Measurements from ENCODE around the gene ERBB3. TPM values are rescaled to one million over a fixed set of nuclear protein-coding genes. Genes with fewer than 3 reads are reported as not detected.

ERBB3 gene
- total and polyA plus RNA-seq, 2 experiments from 2014 or later = 56.1 to 104 TPM

- Histone ChIP-seq H3K4me1 (ENCODE audit: insufficient read depth) (peaks cover 27% of the 10 kb centered on the region), H2AFZ (no peak overlapping the region), H3K27me3 (no peaks in the 10 kb centered on the region), H3K4me2 (no peak overlapping the region), H3K9me2 (replicated peaks; ENCODE audit: insufficient read depth) (no peaks in the 10 kb centered on the region), H4K20me1 (ENCODE audit: insufficient read depth, poor library complexity, severe bottlenecking) (no peaks in the 10 kb centered on the region), H3K79me2 (peaks cover 19% of the 10 kb centered on the region), H3K9me3 (ENCODE audit: low read depth) (no peaks in the 10 kb centered on the region), H3K36me3 (replicated peaks; ENCODE audit: insufficient read depth, low read depth) (no peaks in the 10 kb centered on the region), H3K27ac (no peak overlapping the region), H3K4me3 (no peak overlapping the region)
- no peak for DNase-seq (ENCODE audit: low spot score)
- WGBS (ENCODE audit: low lambda C conversion rate, missing lambda C conversion rate) = 73% methylated on average over 3 of the region's 3 CpGs
- TF ChIP-seq CTCF (IDR thresholded peaks at IDR 0.05; ENCODE audit: poor library complexity) (no peak), EZH2 (IDR thresholded peaks at IDR 0.05; ENCODE audit: borderline replicate concordance) (no peak), EZH2phosphoT487 (IDR thresholded peaks at IDR 0.05; ENCODE audit: low read depth, severe bottlenecking, unreplicated experiment) (no peak)
Observed at GRCh38 chr12:56150563-56150962, 70.6 kb downstream of the ERBB3 start.

- no peaks in the 10 kb centered on the region for H3K36me3 ChIP-seq (replicated peaks; ENCODE audit: insufficient read depth, low read depth)
- H3K27ac ChIP-seq = peak overlapping the region; percentile 95
- H3K79me2 ChIP-seq = peaks cover 19% of the 10 kb centered on the region
- H3K27me3 ChIP-seq = no peaks in the 10 kb centered on the region
- peak overlapping the region; percentile 76 for H3K4me3 ChIP-seq
- H3K4me1 ChIP-seq (ENCODE audit: insufficient read depth) = peaks cover 20% of the 10 kb centered on the region
- DNase-seq (ENCODE audit: low spot score) = peak; percentile 82
- TF ChIP-seq CTCF (IDR thresholded peaks at IDR 0.05; ENCODE audit: poor library complexity) (peak; percentile 32), EZH2 (IDR thresholded peaks at IDR 0.05; ENCODE audit: borderline replicate concordance) (no peak)
- H3K9me3 ChIP-seq (ENCODE audit: low read depth) = no peaks in the 10 kb centered on the region
- peak overlapping the region; percentile 82 for H2AFZ ChIP-seq
- peak overlapping the region; percentile 91 for H3K4me2 ChIP-seq
- no peaks in the 10 kb centered on the region for H4K20me1 ChIP-seq (ENCODE audit: insufficient read depth, poor library complexity, severe bottlenecking)
- no peaks in the 10 kb centered on the region for H3K9me2 ChIP-seq (replicated peaks; ENCODE audit: insufficient read depth)
- 10% methylated on average over 12 of the region's 12 CpGs for WGBS (ENCODE audit: low lambda C conversion rate, missing lambda C conversion rate)
Observed at GRCh38 chr12:56151672-56152131, 71.7 kb downstream of the ERBB3 start.

GRCh38 chr12:56152132-56152755 is 72.3 kb downstream of the ERBB3 start, which contains the start of gene MYL6B:
MYL6B (plus strand) TSS chr12:56152587; CDS start chr12:56153919, 1,332 bp downstream.
- Histone ChIP-seq H3K27me3 (no peaks in the 10 kb centered on the region), H3K4me2 (peak within 1 kb of the TSS; percentile 91), H3K4me3 (peak within 1 kb of the TSS; percentile 76), H3K79me2 (peaks cover 19% of the 10 kb centered on the region), H3K4me1 (ENCODE audit: insufficient read depth) (peaks cover 20% of the 10 kb centered on the region), H4K20me1 (ENCODE audit: insufficient read depth, poor library complexity, severe bottlenecking) (no peaks in the 10 kb centered on the region), H3K36me3 (replicated peaks; ENCODE audit: insufficient read depth, low read depth) (no peaks in the 10 kb centered on the region), H3K27ac (peak within 1 kb of the TSS; percentile 95), H3K9me3 (ENCODE audit: low read depth) (no peaks in the 10 kb centered on the region), H3K9me2 (replicated peaks; ENCODE audit: insufficient read depth) (no peaks in the 10 kb centered on the region), H2AFZ (peak within 1 kb of the TSS; percentile 82)
- WGBS (ENCODE audit: low lambda C conversion rate, missing lambda C conversion rate) = under 1% methylated on average over 22 of the region's 37 CpGs
- peak; percentile 96 for DNase-seq (ENCODE audit: low spot score)
- TF ChIP-seq EZH2phosphoT487 (IDR thresholded peaks at IDR 0.05; ENCODE audit: low read depth, severe bottlenecking, unreplicated experiment) (no peak), EZH2 (IDR thresholded peaks at IDR 0.05; ENCODE audit: borderline replicate concordance) (no peak), CTCF (IDR thresholded peaks at IDR 0.05; ENCODE audit: poor library complexity) (no peak)

Other genes with a start within 250 kb of the ERBB3 start
- 6.1 and 6.4 TPM in 2 replicates for gene MMP19, start 237.2 kb upstream of the ERBB3 start, total RNA-seq
- 10.8 and 16.4 TPM in 2 replicates for gene MMP19, start 237.2 kb upstream of the ERBB3 start, polyA plus RNA-seq
- 33.7 and 44.5 TPM in 2 replicates for gene PYM1, start 152.3 kb upstream of the ERBB3 start, total RNA-seq
- gene PYM1, start 152.3 kb upstream of the ERBB3 start, polyA plus RNA-seq = 39.9 and 51.1 TPM in 2 replicates
- 25.3 and 27.0 TPM in 2 replicates for gene DGKA, start 149.0 kb upstream of the ERBB3 start, total RNA-seq
- gene DGKA, start 149.0 kb upstream of the ERBB3 start, polyA plus RNA-seq = 25.4 and 25.9 TPM in 2 replicates
- 8.6 and 15.3 TPM in 2 replicates for gene PMEL, start 114.1 kb upstream of the ERBB3 start, total RNA-seq
- gene PMEL, start 114.1 kb upstream of the ERBB3 start, polyA plus RNA-seq = 27.9 and 34.2 TPM in 2 replicates
- gene CDK2, start 113.3 kb upstream of the ERBB3 start, total RNA-seq = 26.6 and 31.1 TPM in 2 replicates
- gene CDK2, start 113.3 kb upstream of the ERBB3 start, polyA plus RNA-seq = 23.9 and 25.8 TPM in 2 replicates
- gene RAB5B, start 106.1 kb upstream of the ERBB3 start, total RNA-seq = 79.1 and 93.4 TPM in 2 replicates
- 101 and 103 TPM in 2 replicates for gene RAB5B, start 106.1 kb upstream of the ERBB3 start, polyA plus RNA-seq
- 26.9 and 30.2 TPM in 2 replicates for gene SUOX, start 82.9 kb upstream of the ERBB3 start, total RNA-seq
- gene SUOX, start 82.9 kb upstream of the ERBB3 start, polyA plus RNA-seq = 19.7 and 25.6 TPM in 2 replicates
- 1.6 and 6.7 TPM in 2 replicates for gene IKZF4, start 59.1 kb upstream of the ERBB3 start, total RNA-seq
- gene IKZF4, start 59.1 kb upstream of the ERBB3 start, polyA plus RNA-seq = 3.5 and 5.3 TPM in 2 replicates
- 665 and 673 TPM in 2 replicates for gene RPS26, start 38.2 kb upstream of the ERBB3 start, total RNA-seq
- 245 and 252 TPM in 2 replicates for gene RPS26, start 38.2 kb upstream of the ERBB3 start, polyA plus RNA-seq
- 87.9 and 90.7 TPM in 2 replicates for gene PA2G4, start 24.4 kb downstream of the ERBB3 start, total RNA-seq
- 102 and 109 TPM in 2 replicates for gene PA2G4, start 24.4 kb downstream of the ERBB3 start, polyA plus RNA-seq
- gene RPL41, start 36.5 kb downstream of the ERBB3 start, total RNA-seq = 2,379 and 2,801 TPM in 2 replicates
- 2,115 and 2,240 TPM in 2 replicates for gene RPL41, start 36.5 kb downstream of the ERBB3 start, polyA plus RNA-seq
- gene ZC3H10, start 38.1 kb downstream of the ERBB3 start, total RNA-seq = 3.7 and 9.0 TPM in 2 replicates
- 2.2 and 5.7 TPM in 2 replicates for gene ZC3H10, start 38.1 kb downstream of the ERBB3 start, polyA plus RNA-seq
- 44.9 and 52.3 TPM in 2 replicates for gene ESYT1, start 48.1 kb downstream of the ERBB3 start, total RNA-seq
- 40.0 and 43.8 TPM in 2 replicates for gene ESYT1, start 48.1 kb downstream of the ERBB3 start, polyA plus RNA-seq
- 80.6 and 98.1 TPM in 2 replicates for gene MYL6B, start 72.4 kb downstream of the ERBB3 start, total RNA-seq
- gene MYL6B, start 72.4 kb downstream of the ERBB3 start, polyA plus RNA-seq = 82.2 and 83.9 TPM in 2 replicates
- gene MYL6, start 78.2 kb downstream of the ERBB3 start, total RNA-seq = 1,441 and 1,490 TPM in 2 replicates
- 2,273 and 2,387 TPM in 2 replicates for gene MYL6, start 78.2 kb downstream of the ERBB3 start, polyA plus RNA-seq
- gene SMARCC2, start 109.3 kb downstream of the ERBB3 start, total RNA-seq = 34.8 and 37.4 TPM in 2 replicates
- gene SMARCC2, start 109.3 kb downstream of the ERBB3 start, polyA plus RNA-seq = 68.6 and 72.4 TPM in 2 replicates
- 47.6 and 66.4 TPM in 2 replicates for gene RNF41, start 141.8 kb downstream of the ERBB3 start, total RNA-seq
- gene RNF41, start 141.8 kb downstream of the ERBB3 start, polyA plus RNA-seq = 12.2 and 22.5 TPM in 2 replicates
- gene NABP2, start 144.2 kb downstream of the ERBB3 start, total RNA-seq = 21.9 and 35.4 TPM in 2 replicates
- 12.4 and 12.5 TPM in 2 replicates for gene NABP2, start 144.2 kb downstream of the ERBB3 start, polyA plus RNA-seq
- 179 and 187 TPM in 2 replicates for gene SLC39A5, start 149.9 kb downstream of the ERBB3 start, total RNA-seq
- 155 and 167 TPM in 2 replicates for gene SLC39A5, start 149.9 kb downstream of the ERBB3 start, polyA plus RNA-seq
- gene ANKRD52, start 178.2 kb downstream of the ERBB3 start, total RNA-seq = 21.9 and 23.3 TPM in 2 replicates
- gene ANKRD52, start 178.2 kb downstream of the ERBB3 start, polyA plus RNA-seq = 37.2 and 46.8 TPM in 2 replicates
- gene COQ10A, start 186.8 kb downstream of the ERBB3 start, total RNA-seq = 7.8 and 8.2 TPM in 2 replicates
- 9.6 and 10.7 TPM in 2 replicates for gene COQ10A, start 186.8 kb downstream of the ERBB3 start, polyA plus RNA-seq
- 111 and 115 TPM in 2 replicates for gene CS, start 220.2 kb downstream of the ERBB3 start, total RNA-seq
- 83.2 and 96.6 TPM in 2 replicates for gene CS, start 220.2 kb downstream of the ERBB3 start, polyA plus RNA-seq
- gene CNPY2, start 235.8 kb downstream of the ERBB3 start, total RNA-seq = 155 and 179 TPM in 2 replicates
- gene CNPY2, start 235.8 kb downstream of the ERBB3 start, polyA plus RNA-seq = 428 and 474 TPM in 2 replicates